NT2/D1 (cell line): ENCODE measurements around the gene GATB.

Experiments used
- DNase-seq: peaks from one replicate; pipeline ENCODE4 v3.0.0-alpha.2; 2011; ENCODE audit warnings: low read depth, low spot score
- H3K27me3 ChIP-seq: 2 replicates; pipeline ENCODE4 v1.6.0; 2011; ENCODE audit warnings: mild to moderate bottlenecking; ENCODE audit not compliant: insufficient read length, insufficient read depth
- H3K36me3 ChIP-seq: 2 replicates; pipeline ENCODE4 v1.6.1; 2011; ENCODE audit warnings: mild to moderate bottlenecking, low read length, mixed read lengths; ENCODE audit not compliant: insufficient read depth, insufficient read length
- H3K4me1 ChIP-seq: 2 replicates; pipeline ENCODE4 v1.5.1; 2011; ENCODE audit not compliant: insufficient read depth, insufficient read length
- H3K4me3 ChIP-seq: 2 replicates; pipeline ENCODE4 v1.5.1; 2011; ENCODE audit warnings: low read depth; ENCODE audit not compliant: insufficient read length
- H3K9ac ChIP-seq: 2 replicates; pipeline ENCODE4 v1.6.0; 2011; ENCODE audit warnings: low read depth; ENCODE audit not compliant: insufficient read length
- H3K9me3 ChIP-seq: 2 replicates; pipeline ENCODE4 v1.5.1; 2011; ENCODE audit warnings: mild to moderate bottlenecking, low read length; ENCODE audit not compliant: insufficient read depth
- SUZ12 ChIP-seq: IDR thresholded peaks from 2 replicates; pipeline ENCODE4 v1.6.1; 2011; ENCODE audit not compliant: insufficient read length, insufficient read depth; ENCODE audit errors: extremely low read depth
- YY1 ChIP-seq: IDR thresholded peaks from 2 replicates; pipeline ENCODE4 v1.6.1; 2011; ENCODE audit not compliant: insufficient read length, insufficient read depth
- ZNF274 ChIP-seq: IDR thresholded peaks from 2 replicates; pipeline ENCODE4 v1.6.1; 2011; ENCODE audit warnings: mild to moderate bottlenecking, low read depth, low read length

Gene GATB

DNA sequence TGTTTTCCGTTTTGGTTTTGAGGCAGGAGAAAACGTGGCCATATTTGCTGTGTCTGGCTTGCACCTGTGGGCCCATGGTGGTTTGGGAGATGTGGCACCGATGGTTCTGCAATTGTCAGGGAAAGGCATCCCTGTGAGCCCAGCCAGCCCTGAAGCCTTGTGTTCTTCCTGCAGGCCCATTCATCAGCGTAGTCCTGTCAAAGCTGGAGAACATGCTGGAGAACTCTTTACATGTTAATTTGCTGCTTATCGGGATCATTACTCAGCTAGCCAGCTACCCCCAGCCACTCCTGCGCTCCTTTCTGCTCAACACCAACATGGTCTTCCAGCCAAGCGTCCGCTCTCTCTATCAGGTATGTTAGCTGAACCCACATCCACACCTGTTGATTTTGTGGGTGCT, 104.7 kb downstream of the GATB start:
- H3K9me3 ChIP-seq: no peaks in the 10 kb centered on the region
- H3K4me1 ChIP-seq: no peaks in the 10 kb centered on the region
- no peak for TF ChIP-seq YY1
- TF ChIP-seq SUZ12: no peak
- TF ChIP-seq ZNF274: no peak
- H3K9ac ChIP-seq: no peak overlapping the region
- no peaks in the 10 kb centered on the region for H3K27me3 ChIP-seq
- no peak overlapping the region for H3K4me3 ChIP-seq
- DNase-seq: no peak
- H3K36me3 ChIP-seq: peaks cover 10% of the 10 kb centered on the region

DNA sequence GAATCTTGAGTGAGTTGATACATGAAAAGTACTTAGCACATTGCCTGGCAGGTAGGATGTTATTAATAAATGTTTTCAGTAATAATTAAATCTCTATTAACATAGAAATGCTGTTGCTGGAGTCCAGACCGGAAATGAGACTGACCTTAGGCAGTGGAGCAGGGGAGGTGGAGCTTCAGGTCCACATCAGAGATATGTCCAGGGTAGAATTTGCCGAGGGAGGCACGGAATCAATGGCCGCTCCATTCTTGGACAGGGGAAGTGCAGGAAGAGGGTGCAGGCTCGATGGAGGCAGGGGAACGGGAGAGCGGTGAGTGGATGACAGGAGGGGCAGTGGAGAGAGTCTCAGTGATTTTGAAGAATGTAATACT, 107.3 kb downstream of the GATB start:
- H3K4me1 ChIP-seq: no peaks in the 10 kb centered on the region
- H3K36me3 ChIP-seq: peaks cover 10% of the 10 kb centered on the region
- no peak overlapping the region for H3K4me3 ChIP-seq
- no peak overlapping the region for H3K9ac ChIP-seq
- DNase-seq: no peak
- no peaks in the 10 kb centered on the region for H3K9me3 ChIP-seq
- TF ChIP-seq SUZ12 (no peak), ZNF274 (no peak), YY1 (no peak)
- H3K27me3 ChIP-seq: no peaks in the 10 kb centered on the region

GRCh38 chr4:151652841-151653547, 107.8 kb downstream of the GATB start:
- DNase-seq: no peak
- Histone ChIP-seq H3K4me3 (no peak overlapping the region), H3K9me3 (no peaks in the 10 kb centered on the region), H3K4me1 (no peaks in the 10 kb centered on the region), H3K27me3 (no peaks in the 10 kb centered on the region), H3K36me3 (peaks cover 8% of the 10 kb centered on the region), H3K9ac (no peak overlapping the region)
- TF ChIP-seq YY1: no peak
- no peak for TF ChIP-seq SUZ12
- TF ChIP-seq ZNF274: no peak

- Histone ChIP-seq H3K27me3 (no peaks in the 10 kb centered on the region), H3K9ac (no peak overlapping the region), H3K36me3 (no peaks in the 10 kb centered on the region), H3K4me3 (no peak overlapping the region), H3K4me1 (no peaks in the 10 kb centered on the region), H3K9me3 (no peaks in the 10 kb centered on the region)
- DNase-seq: no peak
- TF ChIP-seq ZNF274: no peak
- TF ChIP-seq YY1: no peak
- TF ChIP-seq SUZ12: no peak
Observed at GRCh38 chr4:151651496-151651895, 109.3 kb downstream of the GATB start.

DNA sequence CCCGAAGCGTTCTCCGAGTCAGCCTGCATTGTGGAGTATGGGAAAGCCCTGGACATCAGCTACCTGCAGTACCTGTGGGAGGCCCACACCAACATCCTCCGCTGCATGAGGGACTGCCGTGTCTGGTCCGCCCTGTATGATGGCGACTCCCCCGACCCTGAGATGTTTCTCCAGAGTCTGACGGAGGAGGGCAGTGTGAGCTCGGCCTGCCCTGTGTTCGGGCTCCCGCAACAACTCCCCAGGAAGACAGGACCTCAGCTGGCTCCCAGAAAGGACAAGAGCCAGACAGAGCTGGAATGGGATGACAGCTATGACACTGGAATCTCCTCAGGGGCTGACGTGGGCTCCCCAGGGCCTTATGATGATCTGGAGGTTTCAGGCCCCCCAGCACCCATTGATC, 111.3 kb downstream of the GATB start:
- TF ChIP-seq YY1: no peak
- no peak for TF ChIP-seq SUZ12
- no peak for TF ChIP-seq ZNF274
- DNase-seq: no peak
- no peaks in the 10 kb centered on the region for H3K36me3 ChIP-seq
- no peaks in the 10 kb centered on the region for H3K9me3 ChIP-seq
- H3K4me3 ChIP-seq: no peak overlapping the region
- no peak overlapping the region for H3K9ac ChIP-seq
- H3K27me3 ChIP-seq: no peaks in the 10 kb centered on the region
- peaks cover 4% of the 10 kb centered on the region for H3K4me1 ChIP-seq

GRCh38 chr4:151646322-151646721, 114.5 kb downstream of the GATB start:
- no peak overlapping the region for H3K4me3 ChIP-seq
- H3K9ac ChIP-seq: no peak overlapping the region
- no peaks in the 10 kb centered on the region for H3K9me3 ChIP-seq
- peak; percentile 6 for DNase-seq
- TF ChIP-seq YY1 (no peak), ZNF274 (no peak), SUZ12 (no peak)
- H3K36me3 ChIP-seq: no peaks in the 10 kb centered on the region
- H3K4me1 ChIP-seq: peaks cover 4% of the 10 kb centered on the region
- H3K27me3 ChIP-seq: no peaks in the 10 kb centered on the region

DNA sequence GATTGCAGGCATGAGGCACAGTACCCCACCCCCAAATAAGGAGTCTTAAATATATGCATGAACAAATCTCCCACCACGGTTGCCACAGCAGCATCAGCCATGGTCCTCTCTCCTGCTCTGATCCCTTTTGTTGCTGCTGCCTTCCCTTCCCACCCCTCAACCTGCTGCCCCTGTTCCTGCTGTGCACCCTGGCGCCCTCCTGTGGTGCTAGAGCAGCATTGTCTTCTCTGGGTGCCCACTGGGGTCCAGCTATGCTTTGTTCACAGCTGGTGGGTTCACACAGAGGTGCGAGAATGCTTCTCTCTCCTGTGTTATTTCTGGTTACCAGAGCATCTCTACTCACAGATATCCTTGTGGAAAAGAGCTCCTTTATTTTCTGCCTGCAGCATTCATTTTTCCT, 116.2 kb downstream of the GATB start:
- Histone ChIP-seq H3K4me3 (no peak overlapping the region), H3K36me3 (no peaks in the 10 kb centered on the region), H3K4me1 (peaks cover 4% of the 10 kb centered on the region), H3K9ac (no peak overlapping the region), H3K27me3 (no peaks in the 10 kb centered on the region), H3K9me3 (no peaks in the 10 kb centered on the region)
- TF ChIP-seq ZNF274: no peak
- DNase-seq: peak; percentile 25
